Measurements from ENCODE around the gene HNRNPC. TPM values are rescaled to one million over a fixed set of nuclear protein-coding genes. Genes with fewer than 3 reads are reported as not detected.

Gene HNRNPC
- total RNA-seq, 4 donors from 2014 or later = 380 to 454 (median 419) TPM

DNA sequence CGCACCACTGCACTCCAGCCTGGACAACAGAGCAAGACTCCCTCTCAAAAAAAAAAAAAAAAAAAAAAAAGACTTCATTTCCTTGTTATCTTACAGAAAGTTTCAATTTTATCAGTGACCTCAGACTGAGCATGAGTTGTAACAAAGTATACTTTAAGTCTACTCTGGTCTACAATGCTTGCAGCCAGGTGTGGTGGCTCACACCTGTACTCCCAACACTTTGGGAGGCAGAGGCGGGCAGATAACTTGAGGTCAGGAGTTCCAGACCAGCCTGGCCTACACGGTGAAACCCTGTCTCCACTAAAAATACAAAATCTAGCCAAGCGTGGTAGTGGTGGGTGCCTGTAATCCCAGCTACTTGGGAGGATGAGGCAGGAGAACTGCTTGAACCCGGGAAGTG, 18.0 kb downstream of the HNRNPC start:
- DNase-seq = no peak
- Histone ChIP-seq H3K9me3 (no peaks in the 10 kb centered on the region), H3K36me3 (peaks cover 14 to 21% of the 10 kb centered on the region in 2 donors), H3K27ac (no peak overlapping the region), H3K27me3 (no peaks in the 10 kb centered on the region), H3K4me1 (peaks cover 20 to 22% of the 10 kb centered on the region in 2 donors), H3K4me3 (replicated peaks in 1 of 3) (no peak overlapping the region)
- intact Hi-C loops (cut with DNase I) = no loop called here
- TF ChIP-seq, protein P1, sequence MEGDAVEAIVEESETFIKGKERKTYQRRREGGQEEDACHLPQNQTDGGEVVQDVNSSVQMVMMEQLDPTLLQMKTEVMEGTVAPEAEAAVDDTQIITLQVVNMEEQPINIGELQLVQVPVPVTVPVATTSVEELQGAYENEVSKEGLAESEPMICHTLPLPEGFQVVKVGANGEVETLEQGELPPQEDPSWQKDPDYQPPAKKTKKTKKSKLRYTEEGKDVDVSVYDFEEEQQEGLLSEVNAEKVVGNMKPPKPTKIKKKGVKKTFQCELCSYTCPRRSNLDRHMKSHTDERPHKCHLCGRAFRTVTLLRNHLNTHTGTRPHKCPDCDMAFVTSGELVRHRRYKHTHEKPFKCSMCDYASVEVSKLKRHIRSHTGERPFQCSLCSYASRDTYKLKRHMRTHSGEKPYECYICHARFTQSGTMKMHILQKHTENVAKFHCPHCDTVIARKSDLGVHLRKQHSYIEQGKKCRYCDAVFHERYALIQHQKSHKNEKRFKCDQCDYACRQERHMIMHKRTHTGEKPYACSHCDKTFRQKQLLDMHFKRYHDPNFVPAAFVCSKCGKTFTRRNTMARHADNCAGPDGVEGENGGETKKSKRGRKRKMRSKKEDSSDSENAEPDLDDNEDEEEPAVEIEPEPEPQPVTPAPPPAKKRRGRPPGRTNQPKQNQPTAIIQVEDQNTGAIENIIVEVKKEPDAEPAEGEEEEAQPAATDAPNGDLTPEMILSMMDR (IDR thresholded peaks at IDR 0.05) = no peak
- no peak for TF ChIP-seq POLR2A (IDR thresholded peaks at IDR 0.05)
- WGBS, 2 donors = 91% methylated on average over 5 of the region's 5 CpGs

DNA sequence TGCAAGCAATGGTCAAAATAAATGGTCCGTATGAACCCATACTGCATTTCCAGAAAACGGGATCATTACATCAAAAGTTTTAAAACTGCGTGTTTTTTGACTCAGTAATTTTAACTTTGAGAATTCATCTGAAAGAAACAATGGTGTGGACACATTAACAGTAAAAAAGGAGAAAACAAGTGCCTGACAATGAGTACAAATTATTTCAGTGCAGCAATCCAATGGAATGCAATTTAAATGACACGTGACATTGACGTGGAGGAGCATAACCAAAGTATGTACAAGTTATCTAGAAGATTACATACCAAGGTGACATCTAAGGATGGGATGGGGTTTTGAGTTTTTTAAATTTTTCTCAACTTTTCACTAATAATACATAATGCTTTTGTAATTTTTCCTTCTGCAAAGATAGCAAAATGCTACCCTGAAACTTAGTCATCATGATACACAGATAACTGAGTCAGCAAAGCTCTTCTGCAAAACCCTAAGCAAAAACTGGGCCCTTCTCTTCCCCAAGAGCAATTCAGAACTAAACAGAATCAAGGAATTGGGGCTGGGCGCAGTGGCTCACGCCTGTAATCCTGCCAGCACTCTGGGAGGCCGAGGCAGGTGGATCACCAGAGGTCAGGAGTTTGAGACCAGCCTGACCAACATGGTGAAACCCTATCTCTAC, 20.4 kb downstream of the HNRNPC start:
- no peaks in the 10 kb centered on the region for H3K27me3 ChIP-seq
- H3K4me1 ChIP-seq = peaks cover 6 to 12% of the 10 kb centered on the region in 2 donors
- no peaks in the 10 kb centered on the region for H3K9me3 ChIP-seq
- no peak for DNase-seq
- H3K4me3 ChIP-seq (replicated peaks in 1 of 3) = no peak overlapping the region
- peaks cover 18 to 20% of the 10 kb centered on the region in 2 donors for H3K36me3 ChIP-seq
- TF ChIP-seq, protein P1 (IDR thresholded peaks at IDR 0.05) = no peak
- TF ChIP-seq POLR2A (IDR thresholded peaks at IDR 0.05) = no peak
- whole genome bisulfite sequencing, 2 donors = 94 to 96% methylated on average over 8 of the region's 8 CpGs
- H3K27ac ChIP-seq = no peak overlapping the region
- intact Hi-C loops (cut with DNase I) = no loop called here

DNA sequence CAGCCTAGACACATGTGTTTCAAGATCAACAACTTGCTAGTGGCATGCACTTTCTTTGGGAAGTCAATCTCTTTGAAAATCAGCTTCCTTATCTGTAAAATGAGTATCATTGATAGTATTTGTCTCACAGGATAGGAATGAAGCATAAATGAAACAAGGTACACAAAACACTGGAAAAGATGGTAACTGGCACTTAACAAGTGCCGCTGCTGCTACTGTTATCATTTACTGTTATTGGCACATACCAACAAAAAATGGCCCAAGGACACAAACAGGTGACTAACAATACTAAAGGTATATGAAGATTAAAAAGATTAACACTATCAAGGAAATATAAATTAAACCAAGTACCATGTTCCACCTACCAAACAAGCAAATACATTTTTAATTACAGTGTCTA, 20.9 kb downstream of the HNRNPC start:
- TF ChIP-seq, protein P1 (IDR thresholded peaks at IDR 0.05) = no peak
- no peak for TF ChIP-seq POLR2A (IDR thresholded peaks at IDR 0.05)
- no peak for DNase-seq
- peaks cover 6 to 12% of the 10 kb centered on the region in 2 donors for H3K4me1 ChIP-seq
- H3K4me3 ChIP-seq (replicated peaks in 1 of 3) = no peak overlapping the region
- H3K36me3 ChIP-seq = peaks cover 18 to 20% of the 10 kb centered on the region in 2 donors
- 96 to 98% methylated on average over 1 of the region's 1 CpG for WGBS, 2 donors
- H3K9me3 ChIP-seq = no peaks in the 10 kb centered on the region
- intact Hi-C loops (cut with DNase I) = no loop called here
- H3K27ac ChIP-seq = no peak overlapping the region
- H3K27me3 ChIP-seq = no peaks in the 10 kb centered on the region

DNA sequence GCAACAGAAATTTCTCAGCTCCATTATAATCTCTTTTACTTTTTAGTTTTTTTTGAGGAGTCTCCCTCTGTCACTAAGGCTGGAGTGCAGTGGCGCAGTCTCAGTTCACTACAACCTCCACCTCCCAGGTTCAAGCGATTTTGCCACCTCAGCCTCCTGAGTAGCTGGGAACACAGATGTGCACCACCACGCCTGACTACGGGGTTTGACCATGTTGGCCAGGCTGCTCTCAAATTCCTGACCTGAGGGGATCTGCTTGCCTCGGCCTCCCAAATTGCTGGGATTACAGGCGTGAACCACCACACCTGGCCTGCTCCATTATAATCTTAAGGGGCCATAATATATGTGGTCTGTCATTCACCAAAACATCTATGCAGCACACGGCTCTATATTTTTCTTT, 23.4 kb downstream of the HNRNPC start:
- no peak for TF ChIP-seq POLR2A (IDR thresholded peaks at IDR 0.05)
- TF ChIP-seq, protein P1 (IDR thresholded peaks at IDR 0.05) = no peak
- no peak for DNase-seq
- Histone ChIP-seq H3K27me3 (no peaks in the 10 kb centered on the region), H3K9me3 (no peaks in the 10 kb centered on the region), H3K4me1 (peaks cover 13 to 15% of the 10 kb centered on the region in 2 donors), H3K27ac (no peak overlapping the region), H3K4me3 (replicated peaks in 1 of 3) (no peak overlapping the region), H3K36me3 (peaks cover 10 to 18% of the 10 kb centered on the region in 2 donors)
- intact Hi-C loops (cut with DNase I) = no loop called here
- WGBS, 2 donors = 95 to 97% methylated on average over 7 of the region's 7 CpGs

DNA sequence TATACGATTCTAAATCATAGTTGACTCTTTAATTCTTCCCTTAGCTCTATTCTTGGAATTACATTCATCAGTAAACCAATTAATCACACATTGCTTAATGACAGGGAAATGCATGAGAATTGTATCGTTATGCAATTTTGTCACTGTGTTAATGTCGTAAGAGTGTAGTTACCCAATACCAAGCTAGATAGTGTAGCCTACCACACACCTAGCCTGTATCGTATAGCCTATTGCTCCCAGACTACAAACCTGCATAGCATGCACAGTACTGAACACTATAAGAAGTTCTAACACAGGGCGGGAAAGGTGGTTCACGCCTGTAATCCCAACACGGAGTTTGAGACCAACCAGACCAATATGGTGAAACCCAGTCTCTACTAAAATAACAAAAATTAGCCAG, 24.7 kb downstream of the HNRNPC start:
- no peak overlapping the region for H3K4me3 ChIP-seq (replicated peaks in 1 of 3)
- no peaks in the 10 kb centered on the region for H3K9me3 ChIP-seq
- no peak for TF ChIP-seq POLR2A (IDR thresholded peaks at IDR 0.05)
- TF ChIP-seq, protein P1 (IDR thresholded peaks at IDR 0.05) = no peak
- DNase-seq = no peak
- peaks cover 0 to 10% of the 10 kb centered on the region in 2 donors for H3K36me3 ChIP-seq
- H3K27me3 ChIP-seq = no peaks in the 10 kb centered on the region
- WGBS, 2 donors = 87% methylated on average over 7 of the region's 7 CpGs
- no peak overlapping the region for H3K27ac ChIP-seq
- intact Hi-C loops (cut with DNase I) = no loop called here
- H3K4me1 ChIP-seq = peaks cover 13 to 19% of the 10 kb centered on the region in 2 donors

Data from thyroid gland (tissue), 4 donors.